ENCODE results near the gene SEMA6A.
A peak's percentile ranks its signal among the peaks of the same experiment; 100 is the strongest.

SEMA6A gene, protein sequence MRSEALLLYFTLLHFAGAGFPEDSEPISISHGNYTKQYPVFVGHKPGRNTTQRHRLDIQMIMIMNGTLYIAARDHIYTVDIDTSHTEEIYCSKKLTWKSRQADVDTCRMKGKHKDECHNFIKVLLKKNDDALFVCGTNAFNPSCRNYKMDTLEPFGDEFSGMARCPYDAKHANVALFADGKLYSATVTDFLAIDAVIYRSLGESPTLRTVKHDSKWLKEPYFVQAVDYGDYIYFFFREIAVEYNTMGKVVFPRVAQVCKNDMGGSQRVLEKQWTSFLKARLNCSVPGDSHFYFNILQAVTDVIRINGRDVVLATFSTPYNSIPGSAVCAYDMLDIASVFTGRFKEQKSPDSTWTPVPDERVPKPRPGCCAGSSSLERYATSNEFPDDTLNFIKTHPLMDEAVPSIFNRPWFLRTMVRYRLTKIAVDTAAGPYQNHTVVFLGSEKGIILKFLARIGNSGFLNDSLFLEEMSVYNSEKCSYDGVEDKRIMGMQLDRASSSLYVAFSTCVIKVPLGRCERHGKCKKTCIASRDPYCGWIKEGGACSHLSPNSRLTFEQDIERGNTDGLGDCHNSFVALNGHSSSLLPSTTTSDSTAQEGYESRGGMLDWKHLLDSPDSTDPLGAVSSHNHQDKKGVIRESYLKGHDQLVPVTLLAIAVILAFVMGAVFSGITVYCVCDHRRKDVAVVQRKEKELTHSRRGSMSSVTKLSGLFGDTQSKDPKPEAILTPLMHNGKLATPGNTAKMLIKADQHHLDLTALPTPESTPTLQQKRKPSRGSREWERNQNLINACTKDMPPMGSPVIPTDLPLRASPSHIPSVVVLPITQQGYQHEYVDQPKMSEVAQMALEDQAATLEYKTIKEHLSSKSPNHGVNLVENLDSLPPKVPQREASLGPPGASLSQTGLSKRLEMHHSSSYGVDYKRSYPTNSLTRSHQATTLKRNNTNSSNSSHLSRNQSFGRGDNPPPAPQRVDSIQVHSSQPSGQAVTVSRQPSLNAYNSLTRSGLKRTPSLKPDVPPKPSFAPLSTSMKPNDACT

DNA sequence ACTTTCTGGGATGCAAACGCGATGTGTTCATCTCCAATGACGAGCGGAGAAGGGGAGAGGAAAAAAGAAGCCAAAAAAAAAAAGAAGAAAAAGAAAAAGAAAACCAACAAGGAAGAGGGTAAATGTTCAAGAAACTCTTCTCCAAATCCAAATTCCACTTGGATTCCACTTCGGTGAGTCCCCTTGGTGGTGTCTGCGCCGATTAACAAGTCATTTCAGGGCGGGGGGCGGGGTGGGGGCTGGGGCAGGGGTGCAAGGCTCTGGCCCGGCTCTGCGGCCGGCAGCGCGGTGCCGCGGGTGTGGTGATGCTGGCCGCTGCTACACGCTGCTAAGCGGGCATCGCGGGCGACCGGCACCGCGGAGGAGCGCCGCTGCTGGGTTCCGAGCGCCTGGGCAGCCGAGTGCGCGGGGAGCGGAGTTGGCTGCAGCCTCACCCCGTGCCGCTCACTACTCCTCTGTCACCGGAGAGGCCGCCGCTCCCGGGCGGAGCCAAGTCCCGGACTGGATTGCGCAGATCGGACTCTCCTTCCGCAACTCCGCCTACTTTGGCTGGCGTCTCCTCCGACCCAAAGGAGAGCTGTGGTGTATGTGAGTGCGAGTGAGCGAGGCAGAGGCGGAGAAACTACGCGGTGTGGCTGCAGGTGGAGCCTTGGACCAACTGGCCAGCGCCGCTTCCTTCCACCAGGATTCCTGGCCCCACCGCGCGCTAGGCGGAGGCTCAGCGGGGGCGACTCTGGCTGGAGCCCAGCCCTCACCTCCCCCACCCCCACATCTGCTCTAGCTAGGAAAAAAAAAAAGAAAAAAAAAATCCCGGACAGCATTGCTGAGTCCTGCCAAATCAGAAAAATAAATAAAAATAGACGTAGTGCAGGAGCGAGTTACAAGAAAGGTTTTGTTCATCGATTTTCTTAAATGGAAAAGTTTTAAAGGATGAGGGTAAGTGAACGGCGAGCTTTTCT is at the start of gene SEMA6A:
Gene SEMA6A, minus strand, starts transcription at position 457 of the 959 bp plus-strand sequence. CDS start 69,879 bp downstream, outside the sequence.
- DNase-seq: peak; percentile 84

DNA sequence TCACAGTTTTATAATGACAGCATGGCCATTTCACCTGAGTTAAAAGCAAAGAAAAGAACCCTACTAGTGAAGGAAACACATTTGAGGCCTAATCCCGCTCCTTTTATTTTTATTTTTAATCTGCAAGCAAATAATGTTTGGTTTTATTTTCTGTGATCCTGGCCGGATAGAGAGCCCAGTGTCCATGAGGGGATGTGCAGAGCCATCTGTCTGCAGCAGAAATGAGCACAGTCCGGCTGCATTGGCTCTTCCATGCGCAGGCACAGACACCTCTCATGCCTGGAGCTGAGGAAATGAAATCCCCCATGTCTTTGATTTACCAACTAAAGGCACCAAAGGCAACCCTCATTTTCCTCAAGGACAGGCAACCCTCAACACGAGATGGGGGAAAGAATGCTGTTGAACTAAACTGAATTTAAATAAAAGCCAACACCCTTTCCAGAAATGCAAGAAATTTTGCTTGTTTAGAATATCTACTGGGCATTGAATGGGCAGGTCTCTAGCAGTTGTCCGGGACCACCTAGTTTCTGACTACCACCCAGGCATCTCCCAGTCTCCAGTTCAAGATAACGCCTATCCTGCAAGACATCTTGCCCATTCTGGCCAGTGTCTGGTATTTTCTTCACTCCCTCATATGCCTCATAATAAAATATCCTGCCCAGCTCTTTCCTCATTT is 47.9 kb upstream of the SEMA6A start:
- DNase-seq: no peak

DNA sequence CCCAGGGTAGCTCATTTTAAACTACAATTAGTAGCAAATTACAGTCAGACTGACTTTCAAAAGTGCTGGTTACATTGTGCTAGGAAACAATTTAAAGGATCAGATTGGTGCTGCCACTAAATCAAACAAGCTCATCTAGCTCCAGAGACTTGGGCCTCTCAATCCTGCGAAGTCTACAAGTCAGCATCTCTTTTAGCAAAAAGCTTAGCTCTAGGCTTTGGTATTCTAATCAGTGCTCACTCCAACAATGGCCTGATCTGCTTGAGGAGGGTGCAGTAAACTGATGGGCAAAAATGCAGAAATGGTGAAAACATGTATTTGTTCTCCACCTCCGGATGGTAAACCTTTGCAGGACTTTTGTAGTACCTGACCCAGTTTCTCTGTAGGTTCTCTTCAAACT is 47.0 kb upstream of the SEMA6A start:
- no peak for DNase-seq

DNA sequence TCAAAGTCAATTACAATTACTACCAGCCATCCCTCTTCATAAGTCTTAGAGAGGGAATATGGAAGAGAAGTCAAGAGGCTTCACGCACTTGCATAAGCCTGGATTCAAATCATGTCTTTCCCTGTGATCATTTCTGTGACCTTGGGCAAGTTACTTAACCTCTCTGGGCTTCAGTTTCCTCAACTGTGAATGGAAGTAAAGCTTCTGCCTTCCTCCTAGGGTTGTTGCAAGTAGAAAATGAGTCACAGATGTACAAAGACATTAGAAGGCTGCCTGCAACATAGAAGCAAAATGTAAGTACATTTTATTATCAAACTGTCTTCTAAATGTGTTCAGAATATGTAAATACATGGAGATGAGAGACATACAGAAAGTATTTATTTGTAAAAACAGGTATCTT is 42.3 kb upstream of the SEMA6A start:
- no peak for DNase-seq

DNA sequence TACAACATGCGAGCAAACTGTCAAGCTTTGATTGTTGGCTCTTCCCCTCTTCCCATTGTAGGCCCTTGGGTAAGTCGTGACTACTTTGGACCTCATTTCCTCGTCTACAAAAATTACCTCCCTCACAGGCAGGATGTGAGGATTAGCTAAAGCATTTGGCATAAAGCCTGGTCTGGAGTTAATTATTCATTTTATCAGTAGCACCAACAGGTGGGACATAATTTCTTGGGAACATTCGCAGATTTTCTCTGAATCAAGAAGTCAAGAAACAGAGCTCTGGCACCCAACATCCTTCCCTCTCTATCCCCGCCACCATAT is 39.9 kb upstream of the SEMA6A start:
- DNase-seq: no peak

DNA sequence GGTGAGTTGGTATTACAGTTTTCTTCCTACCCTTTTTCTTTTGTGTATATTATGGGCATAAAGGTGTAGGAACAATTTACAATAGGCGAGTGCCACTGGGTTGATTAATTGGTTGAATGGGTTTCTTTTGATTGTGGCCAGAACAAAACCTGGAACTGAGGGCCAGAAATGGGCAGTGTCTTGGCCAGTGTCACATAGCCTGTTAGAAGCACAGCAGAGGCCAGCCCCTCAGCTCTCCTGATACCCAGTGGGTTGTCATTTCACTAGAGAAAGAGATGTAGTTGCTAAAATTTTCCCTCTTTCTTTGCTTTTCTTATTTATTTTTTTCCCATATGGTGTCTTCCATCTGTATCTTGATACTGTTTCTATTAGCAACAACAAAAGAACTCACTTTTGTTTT is 38.8 kb upstream of the SEMA6A start:
- DNase-seq: no peak

DNA sequence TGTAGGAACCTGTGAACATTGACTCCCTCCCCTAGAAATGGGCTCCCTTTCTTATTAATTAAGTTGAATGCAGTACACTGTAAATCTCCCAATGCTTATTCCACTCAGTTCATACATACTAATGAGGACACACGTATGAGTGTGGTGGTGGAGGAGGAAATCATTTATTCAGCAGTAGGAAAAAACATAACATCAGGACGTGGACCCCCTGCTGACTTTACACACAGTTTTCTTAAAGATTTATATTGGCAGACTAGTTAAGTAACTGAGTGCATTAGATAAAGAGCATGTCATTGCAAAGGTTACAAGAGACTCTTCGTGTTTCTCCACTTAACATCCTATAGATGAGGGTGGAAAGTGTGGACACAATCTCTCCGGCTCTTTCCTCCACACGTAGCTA is 37.8 kb upstream of the SEMA6A start:
- DNase-seq: no peak

DNA sequence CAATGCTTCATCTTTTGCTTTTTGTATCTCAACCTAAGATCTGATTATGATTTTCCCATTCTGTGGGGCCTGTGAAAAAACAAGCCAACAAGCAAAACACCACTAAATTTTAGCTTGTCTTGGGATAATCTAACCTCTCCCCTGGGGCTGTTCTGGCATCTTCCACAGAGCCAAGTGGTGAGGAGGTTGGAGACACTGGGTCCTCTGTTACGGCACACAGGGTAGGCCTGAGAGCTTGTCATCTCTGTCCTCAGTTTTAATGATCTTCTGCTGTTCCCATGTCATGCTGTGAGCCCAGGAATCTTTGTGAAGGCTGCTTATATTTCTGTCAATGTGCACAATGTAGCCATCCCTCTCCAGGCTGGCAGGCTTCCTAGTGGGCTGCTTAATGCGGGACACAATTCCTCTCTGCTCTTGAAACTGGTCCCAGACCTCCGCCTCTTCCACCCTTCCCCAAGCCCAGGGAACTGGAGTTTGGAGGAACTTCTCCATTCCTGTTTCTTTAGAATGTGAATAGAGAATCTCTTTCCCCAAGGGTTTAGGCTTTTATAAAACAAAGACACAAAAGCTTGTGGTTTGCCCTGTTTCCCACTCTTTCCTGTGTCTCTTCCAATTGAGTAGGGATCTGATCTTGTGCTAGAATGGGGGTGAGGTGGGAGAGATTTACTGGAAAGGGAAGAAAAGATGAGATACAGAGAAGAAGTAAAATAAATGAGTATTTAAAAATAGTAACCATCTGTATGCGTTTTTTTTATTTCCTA is 30.9 kb upstream of the SEMA6A start:
- no peak for DNase-seq

DNA sequence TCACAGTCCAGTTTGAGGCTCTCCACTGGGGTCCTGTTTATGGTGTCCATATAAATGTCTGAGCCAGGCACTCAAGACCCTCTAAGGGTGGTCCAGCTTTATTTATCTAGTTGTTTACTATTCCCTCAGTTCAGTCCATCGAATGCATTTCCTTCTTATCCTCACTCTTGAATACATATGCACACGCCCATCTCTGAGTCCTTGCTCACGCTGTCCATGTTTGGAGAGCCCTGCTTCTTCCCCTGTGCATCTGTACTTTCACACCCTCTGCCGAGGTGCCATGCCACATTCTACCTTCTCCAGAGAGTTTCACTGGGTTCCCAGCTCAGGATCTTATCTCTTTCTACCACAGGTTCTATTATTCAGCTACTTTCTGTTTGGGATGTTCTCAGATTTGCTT is 30.2 kb upstream of the SEMA6A start:
- DNase-seq: no peak

DNA sequence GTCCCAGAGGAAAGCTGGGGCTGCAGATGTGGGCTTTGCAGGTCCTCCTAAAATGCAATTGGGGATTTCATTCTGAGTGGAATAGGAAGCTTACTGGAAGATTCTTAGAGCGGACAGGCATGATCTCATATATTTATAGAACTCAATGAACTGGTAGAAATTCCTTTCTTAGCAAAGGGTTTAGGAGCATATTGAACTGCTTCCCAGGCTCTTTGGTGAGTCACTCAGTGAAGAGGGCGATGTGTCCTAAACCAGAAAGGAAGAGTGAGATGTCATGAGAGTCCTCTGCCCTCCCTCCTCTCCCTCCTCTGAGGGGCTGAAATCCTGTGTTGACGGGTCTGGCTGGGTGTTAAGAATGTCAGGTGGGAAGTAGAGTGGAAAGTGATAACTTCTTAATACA is 26.3 kb upstream of the SEMA6A start:
- DNase-seq: no peak

DNA sequence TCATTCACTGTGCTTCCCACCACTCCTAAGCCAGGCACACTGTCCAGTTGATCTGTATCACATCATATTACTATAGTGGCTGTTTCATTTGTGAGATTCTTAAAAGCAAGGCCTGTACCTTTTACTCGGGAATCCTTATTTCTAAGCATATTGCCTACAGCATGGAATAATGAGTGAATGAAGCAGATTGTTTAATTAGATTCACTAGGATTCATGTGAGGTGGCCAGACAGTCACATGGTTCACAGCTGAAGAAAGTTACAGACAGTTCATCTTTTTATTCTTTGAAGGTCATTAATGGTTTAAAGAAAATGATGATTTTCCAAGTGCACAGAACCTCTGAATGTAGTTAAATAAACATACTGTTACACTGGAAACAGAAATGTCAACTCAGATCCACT is 24.3 kb upstream of the SEMA6A start:
- DNase-seq: no peak

DNA sequence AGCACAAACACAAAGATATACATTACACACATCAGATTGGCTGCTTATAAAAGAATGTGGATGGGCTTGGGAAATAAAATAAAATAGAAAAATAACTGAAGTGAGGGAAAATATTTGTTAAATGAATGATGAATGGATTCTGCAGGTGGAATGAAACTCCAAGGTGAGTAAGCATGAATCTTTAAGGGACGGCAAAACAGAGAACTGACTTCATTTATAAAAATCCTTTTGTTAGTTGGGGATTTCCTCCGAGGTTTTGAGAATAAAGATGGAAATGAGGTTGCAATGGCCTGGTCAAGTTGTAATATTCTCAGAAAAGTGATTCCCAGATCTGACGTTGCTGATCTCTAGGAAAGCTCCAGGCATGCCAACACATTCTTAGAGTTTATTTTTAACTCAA is 20.9 kb upstream of the SEMA6A start:
- no peak for DNase-seq

DNA sequence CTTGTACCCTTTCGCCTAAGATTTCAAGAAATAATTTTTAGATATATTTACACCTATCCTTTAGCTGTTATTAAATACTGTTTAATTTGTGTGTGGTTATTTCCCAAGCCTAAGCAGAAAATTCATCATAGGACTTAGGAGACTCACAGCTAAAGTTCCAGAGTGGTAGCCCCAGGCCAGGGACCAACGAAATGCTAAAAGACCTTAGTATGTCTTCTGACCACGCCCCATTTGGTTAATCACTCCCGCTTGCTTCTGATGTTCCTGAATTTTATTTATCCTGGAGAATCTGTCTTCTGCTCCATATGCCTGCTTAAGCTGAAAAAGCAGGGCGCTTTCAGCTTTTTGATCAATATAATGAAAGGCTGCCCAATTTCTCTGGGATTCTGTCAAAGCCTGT is 18.7 kb upstream of the SEMA6A start:
- DNase-seq: no peak

DNA sequence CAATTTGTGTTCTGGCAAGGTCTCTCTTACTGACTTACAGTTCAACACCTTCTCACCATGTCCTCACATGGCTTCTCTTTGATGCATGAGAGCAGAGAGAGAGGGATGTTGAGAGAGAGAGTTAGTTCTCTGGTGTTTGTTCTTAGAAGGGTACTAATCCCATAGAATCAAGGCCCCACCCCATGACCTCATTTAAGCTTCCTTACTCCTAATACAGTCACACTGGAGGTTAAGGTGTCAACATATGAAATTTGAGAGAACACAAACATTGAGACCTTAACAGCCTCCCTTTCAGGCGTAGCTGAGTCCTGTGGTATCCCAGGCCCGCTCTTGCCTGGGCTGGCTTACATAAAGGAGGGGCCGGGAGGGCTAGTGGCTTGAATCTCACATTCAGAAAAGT is 10.6 kb upstream of the SEMA6A start:
- DNase-seq: no peak

DNA sequence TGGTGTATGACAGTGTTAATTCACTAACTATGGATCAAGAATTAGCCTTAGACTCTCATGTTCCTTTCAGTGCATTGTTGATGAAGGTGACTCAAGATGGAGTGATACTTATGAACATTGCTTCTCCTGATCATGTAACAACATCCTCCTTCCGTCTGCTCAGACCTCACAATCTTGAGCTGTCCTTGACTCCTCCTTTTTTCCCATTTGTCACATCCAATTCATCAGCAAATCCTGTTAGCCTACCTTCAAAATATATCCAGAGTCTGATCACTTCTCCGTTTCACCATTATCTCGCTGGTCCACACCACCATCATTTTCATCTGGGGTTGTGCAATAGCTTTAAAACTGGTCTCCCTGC is 9.2 kb upstream of the SEMA6A start:
- no peak for DNase-seq

DNA sequence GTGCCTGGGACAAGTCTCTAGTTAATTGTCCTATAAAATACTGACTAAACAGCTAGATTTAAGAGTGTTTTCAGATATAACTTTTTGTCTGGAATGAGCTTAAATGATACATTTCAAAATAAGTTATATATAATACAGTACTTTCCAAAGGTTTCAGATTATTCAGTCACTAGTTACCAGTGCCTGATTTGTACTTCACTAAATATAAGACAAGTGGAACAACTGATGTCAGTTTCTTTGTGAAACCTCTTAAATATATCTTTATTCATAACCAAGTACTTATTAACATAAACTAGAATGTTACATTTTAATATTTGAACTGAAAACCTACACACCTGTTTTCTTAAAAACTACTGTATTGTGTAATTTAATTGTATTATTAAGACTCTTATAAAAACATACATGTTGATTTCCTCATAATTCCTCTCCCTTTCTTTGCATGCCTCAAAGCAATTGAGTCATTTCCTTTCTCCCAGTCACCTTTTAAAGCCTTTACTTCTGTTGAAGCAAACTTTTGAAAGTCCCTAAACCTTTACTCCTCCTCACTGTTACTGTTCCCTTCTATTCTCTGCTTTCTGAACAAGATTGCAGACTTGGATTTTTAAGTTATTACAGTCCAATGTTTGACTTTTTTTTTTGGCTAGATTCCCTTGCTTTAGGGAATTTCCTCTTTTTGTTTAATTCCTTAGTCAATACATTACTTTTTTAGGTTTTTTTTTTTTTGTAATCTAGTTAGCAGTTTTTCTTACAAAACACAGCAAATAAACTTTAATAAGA is 8.7 kb upstream of the SEMA6A start:
- DNase-seq: no peak

DNA sequence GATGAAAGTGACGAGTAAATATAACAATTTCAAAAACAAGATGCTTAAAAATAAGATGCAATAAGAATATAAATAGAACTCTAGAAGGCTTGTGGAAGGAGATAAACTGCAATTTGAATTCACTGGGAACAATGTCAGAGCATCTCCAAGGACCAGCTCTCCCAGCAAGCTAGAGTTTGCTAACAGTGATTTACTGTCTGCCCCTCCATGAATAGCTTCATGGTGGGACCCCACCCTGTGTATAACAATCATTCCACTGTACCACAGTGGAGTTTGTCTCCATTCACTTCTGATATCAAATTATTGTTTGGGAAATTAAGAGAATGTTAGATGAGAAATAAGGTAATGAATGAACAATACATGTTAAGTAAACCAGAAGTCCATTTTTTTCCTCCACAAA is 7.3 kb upstream of the SEMA6A start:
- DNase-seq: no peak

DNA sequence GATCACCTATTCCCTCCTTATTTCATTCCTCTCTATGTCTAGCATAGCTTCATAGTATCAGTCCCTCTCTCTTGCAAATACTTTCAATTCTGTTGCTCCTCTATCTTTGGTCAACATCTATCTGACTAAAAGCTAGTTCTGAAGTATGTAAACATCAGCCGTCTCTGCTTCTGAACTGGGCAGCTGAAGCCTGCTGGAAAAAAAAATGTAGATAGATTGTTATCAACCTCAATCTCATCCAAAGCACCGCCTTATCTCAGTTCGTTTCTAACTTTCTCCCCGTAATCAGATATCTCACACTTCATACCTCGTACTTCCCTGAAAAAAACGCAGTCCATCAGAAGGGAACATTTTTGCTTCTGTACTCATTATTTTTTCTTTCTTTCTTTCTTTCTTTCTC is 4.5 kb upstream of the SEMA6A start:
- DNase-seq: no peak

DNA sequence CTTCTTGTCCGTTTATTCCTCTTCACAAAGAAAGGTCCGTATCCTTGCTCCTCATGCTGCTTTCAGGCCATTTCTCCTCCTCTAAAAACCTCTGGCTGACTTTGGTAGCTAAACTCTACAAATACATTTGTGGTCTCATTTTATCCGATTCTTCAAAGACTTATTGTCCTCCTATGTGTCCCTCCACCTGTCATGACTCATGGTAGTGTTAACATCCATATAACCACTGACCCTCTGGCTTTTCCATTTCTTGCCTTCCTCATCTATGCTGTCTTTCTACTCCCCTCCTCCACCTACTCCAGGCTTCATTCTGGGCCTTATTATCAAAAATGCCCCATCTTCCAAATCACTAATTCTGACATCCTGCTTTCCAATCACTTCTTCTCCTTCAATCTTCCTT is 4.1 kb upstream of the SEMA6A start:
- no peak for DNase-seq

DNA sequence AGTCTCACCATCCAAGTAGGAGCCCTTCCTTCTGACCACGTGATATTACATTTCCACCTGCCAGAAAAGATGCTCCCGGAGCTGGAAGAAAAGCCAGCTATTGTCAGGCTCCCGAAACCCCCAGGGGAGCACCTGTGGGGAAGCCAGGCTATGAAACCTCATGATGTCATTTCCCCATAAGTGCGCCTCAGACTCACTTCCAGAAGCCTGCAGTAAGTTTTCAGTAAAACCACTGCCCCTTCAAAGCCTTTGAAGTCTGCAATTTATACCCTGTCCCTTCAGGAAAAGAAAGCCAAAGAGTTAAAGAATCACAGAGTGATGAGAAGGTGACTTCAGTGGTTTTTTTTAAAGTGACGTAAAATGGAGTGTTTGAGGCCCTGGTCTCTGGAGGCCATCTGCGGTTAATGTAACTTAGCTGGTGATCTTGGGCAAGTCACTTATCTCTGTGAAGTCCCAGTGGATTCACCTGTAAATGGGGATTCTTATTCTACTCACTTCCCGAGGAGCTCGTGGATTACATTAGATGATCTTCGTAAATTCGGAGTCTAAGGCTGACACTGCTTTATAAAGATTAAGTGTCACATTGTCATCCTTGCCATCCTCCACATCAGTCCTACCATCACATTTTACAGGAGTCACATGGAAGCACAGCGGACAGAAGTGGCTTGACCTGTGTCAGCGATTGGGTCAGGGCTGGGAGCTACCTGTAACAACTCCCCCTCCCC is 2.6 kb upstream of the SEMA6A start:
- DNase-seq: peak; percentile 15

Measured in activated CD4-positive, alpha-beta T cell treated with anti-CD3 and anti-CD28 coated beads for 48 hours (primary cell).